GM19463 (cell line): ENCODE results near the gene DPY19L1.
"Not testable (repeated sequence)": the region's sequence is repeated elsewhere in the genome, so short reads cannot be mapped to it uniquely, and the experiment has no call there.

ENCODE experiments used
- ATAC-seq: cut with Tn5 transposase; IDR thresholded peaks from one replicate; pipeline ENCODE4 v1.9.1; 2021; ENCODE audit warnings: mild to moderate bottlenecking, moderate library complexity; ENCODE audit not compliant: unreplicated experiment

The DPY19L1 gene

DNA sequence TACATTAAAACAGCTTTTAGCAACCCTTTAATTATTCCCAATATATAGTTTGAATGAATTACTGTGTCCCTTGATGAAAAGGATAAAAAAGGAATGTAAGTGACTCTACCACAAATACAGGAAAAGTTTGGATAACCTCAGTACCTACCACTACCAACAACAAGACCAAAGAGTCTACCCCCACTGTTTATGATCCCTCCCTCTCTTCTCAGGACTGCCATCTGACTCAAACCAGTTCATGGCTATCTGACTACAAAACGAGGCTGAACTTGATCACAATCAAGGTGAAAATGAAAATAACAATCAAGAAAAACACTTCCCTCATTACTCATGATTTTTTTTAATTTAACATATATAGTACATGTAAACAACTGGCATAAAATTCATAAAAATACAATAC lies 108.7 kb downstream of the DPY19L1 start:
- ATAC-seq = no peak

GRCh38 chr7:34928052-34928451 lies 109.2 kb downstream of the DPY19L1 start:
- ATAC-seq = peak; percentile 81

- ATAC-seq = not testable (repeated sequence)
Measured at GRCh38 chr7:34920470-34920869, 116.8 kb downstream of the DPY19L1 start.

- not testable (repeated sequence) for ATAC-seq
Measured at GRCh38 chr7:34919038-34919437, 118.2 kb downstream of the DPY19L1 start.

GRCh38 chr7:34918198-34918861 lies 119.0 kb downstream of the DPY19L1 start:
- not testable (repeated sequence) for ATAC-seq

DNA sequence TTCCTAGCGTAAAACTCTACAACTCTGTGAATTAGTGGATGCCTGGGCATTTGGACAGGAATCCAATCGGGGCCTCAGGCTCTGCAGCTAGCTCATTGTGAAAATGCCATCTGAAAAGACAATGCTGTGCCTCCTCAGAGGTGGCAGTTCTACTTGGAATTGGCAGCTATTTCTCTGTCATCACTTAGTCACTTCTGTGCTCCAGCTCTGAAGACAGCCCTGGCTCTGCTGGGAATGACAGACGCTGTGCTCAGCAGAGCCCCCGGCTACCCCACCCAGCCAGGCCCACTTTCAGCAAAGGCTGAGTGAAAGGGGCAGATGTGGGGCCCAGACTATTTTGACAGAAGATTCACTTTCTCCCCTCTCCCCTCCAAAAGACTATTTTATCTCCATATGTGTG lies 119.8 kb downstream of the DPY19L1 start:
- not testable (repeated sequence) for ATAC-seq

DNA sequence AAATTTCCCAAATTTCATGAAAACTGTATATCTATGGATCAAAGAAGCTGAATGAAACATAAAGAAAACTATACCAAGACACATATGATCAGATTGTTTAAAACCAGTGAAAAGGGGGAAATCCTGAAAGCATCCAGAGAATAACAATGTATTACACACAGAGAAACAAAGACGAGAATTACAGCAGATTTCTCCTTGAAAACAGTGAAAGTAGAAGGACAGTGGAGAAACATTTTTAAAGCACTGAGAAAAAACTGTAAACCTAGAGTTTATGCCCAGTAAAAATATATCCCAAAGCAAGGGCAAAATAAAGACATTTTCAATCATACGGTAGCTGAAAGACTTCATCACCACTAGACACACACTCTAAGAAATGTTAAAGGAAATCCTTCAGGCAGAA lies 121.0 kb downstream of the DPY19L1 start:
- no peak for ATAC-seq

- ATAC-seq = no peak
Measured at GRCh38 chr7:34912236-34912635, 125.0 kb downstream of the DPY19L1 start.

- ATAC-seq = not testable (repeated sequence)
Measured at GRCh38 chr7:34906266-34906850, 130.9 kb downstream of the DPY19L1 start.

DNA sequence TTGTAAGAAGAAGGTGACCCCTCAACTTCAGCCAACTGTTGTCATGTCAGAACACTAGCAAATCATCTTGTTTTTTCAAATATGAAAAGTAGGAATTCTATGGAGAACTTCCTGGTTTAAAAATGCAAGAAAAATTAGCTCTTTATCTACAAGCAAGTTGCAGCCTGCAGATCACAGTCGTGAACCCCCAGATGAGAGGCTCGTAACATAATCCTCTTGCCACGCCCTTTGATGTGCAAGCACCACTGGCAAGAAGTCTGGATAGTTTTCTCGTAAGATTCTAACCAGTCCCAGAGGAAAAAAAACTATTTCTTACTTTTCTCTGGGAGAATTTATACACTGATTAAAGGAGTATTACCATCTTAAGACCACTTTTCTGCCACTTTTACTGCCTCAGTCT lies 132.3 kb downstream of the DPY19L1 start:
- no peak for ATAC-seq

GRCh38 chr7:34903921-34904320 lies 133.4 kb downstream of the DPY19L1 start:
- ATAC-seq = not testable (repeated sequence)

DNA sequence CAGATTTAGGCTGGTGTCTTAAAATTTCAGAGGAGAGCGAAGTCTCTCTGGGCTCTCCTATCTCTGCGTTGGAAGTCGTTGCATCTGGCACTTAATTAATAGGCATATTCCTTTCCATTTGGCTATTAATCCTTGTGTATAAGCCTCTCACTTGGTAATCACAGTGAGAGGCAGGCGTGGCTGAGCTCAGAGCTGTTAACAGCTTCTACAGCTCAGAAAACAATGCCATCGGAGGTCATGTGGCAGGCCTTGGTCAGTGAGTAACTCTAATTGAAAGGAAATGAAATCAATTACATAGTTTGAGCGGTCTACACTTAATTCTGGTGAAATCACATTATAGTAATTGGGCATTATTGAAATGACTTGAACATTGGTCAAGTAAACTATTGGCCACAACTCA lies 135.1 kb downstream of the DPY19L1 start:
- ATAC-seq = no peak

DNA sequence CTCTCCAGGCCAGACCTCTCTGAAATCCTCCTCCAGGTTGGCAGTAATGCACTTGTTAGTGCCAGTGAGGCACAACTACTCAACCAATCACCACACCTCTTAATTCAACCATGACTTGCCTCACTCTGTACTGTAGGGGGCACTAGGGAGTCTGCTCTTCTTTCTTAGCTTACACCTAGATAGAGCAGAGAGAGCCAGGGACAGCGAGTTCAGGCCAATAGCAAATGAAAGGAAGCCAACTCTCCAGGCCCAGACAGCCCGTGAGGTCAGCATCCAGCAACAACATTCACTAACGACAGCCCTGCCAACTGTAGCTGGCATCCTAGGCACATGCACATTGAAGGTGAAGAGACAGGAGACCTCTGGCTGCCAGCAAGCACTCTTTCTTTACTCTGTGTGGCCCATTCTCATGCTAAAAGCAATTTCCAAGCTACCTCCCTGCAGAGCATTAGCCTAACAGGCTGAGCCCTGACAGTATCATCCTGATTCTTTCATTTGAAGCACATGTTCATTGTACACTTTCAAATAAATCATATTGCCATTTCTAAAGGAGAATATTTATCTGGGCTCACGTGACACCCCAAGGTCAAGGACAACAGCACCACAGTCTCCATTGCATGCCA lies 136.3 kb downstream of the DPY19L1 start:
- no peak for ATAC-seq

DNA sequence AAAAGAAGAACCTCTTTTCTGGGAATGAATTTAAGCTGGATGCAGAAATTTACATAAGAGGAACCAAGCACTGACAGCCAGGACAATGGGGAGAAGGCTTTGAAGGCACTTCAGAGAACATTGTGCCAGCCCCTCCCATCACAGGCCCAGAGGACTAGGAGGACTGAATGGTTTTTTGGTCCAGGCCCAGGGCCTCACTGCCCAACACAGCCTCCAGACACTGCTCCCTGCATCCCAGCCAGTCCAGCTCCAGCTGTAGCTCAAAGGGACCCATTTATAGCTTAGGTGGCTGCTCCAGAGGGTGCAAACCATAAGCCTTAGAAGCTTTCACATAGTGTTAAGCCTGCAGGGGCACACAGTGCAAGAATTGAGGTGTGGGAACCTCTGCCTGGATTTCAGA lies 142.1 kb downstream of the DPY19L1 start:
- ATAC-seq = no peak

DNA sequence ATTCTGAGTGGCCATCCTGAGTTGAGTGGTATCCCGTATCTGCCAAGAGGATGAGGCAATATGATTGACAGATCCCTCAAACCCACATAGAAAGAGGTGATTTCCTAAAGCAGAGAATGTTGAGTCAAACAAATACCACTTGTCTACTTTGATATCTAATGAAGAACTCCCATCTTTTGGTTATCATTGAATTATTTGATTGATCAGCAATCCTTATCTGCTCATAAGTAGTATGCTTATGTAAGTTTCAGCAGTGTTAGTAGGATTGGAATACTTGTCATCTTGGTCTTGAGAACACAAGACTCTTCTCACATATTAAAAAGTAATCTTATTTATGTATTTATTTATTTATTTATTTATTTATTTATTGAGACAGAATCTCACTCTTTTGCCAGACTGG lies 147.3 kb downstream of the DPY19L1 start:
- ATAC-seq = no peak

- ATAC-seq = no peak
Measured at GRCh38 chr7:34886856-34887255, 150.4 kb downstream of the DPY19L1 start.

DNA sequence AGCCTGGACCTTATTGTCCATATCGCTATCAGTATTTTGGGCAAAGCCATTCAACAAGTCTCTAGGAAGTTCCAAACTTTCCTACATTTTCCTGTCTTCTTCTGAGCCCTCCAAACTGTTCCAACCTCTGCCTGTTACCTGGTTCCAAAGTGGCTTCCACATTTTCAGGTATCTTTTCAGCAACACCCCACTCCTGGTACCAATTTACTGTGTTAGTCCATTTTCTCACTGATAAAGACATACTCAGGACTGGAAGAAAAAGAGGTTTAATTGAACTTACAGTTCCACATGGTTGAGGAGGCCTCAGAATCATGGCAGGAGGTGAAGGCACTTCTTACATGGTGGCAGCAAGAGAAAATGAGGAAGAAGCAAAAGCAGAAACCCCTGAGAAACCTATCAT lies 153.4 kb downstream of the DPY19L1 start:
- not testable (repeated sequence) for ATAC-seq

- no peak for ATAC-seq
Measured at GRCh38 chr7:34879871-34880270, 157.4 kb downstream of the DPY19L1 start.

GRCh38 chr7:34878944-34879735 lies 158.1 kb downstream of the DPY19L1 start:
- ATAC-seq = not testable (repeated sequence)
